Sigmoid colon (tissue), 7 donors: ENCODE data around the gene PTRH1. TPM values are rescaled to one million over a fixed set of nuclear protein-coding genes. Genes with fewer than 3 reads are reported as not detected.

Experiments
- DNase-seq: peaks from one replicate; pipeline ENCODE4 v3.0.0-alpha.2; 2019
- H3K27ac ChIP-seq, 4 donors: fragments of 200-600 bp; sonication (generic); one replicate each; pipeline ENCODE4 v1.5.1; 2016 to 2019; ENCODE audit warnings: mild to moderate bottlenecking in 1 of 4
- H3K27me3 ChIP-seq, 3 donors: fragments of 200-600 bp; sonication (generic); one replicate each; pipeline ENCODE4 v1.5.1; 2019; ENCODE audit warnings: mild to moderate bottlenecking in 1 of 3
- H3K36me3 ChIP-seq, 4 donors: fragments of 200-600 bp; sonication (generic); one replicate each; pipeline ENCODE4 v1.5.1; 2016 to 2019
- H3K4me1 ChIP-seq, 4 donors: fragments of 200-600 bp; sonication (generic); one replicate each; pipeline ENCODE4 v1.5.1; 2017 to 2019
- H3K4me3 ChIP-seq, 4 donors: fragments of 200-600 bp; sonication (generic); one replicate each; pipeline ENCODE4 v1.5.1; 2017 to 2019; ENCODE audit warnings: mild to moderate bottlenecking in 2 of 4, moderate library complexity in 1 of 4
- H3K9me3 ChIP-seq, 4 donors: fragments of 200-600 bp in 3 of 4; sonication (generic) in 3 of 4; one replicate each; pipeline versions ENCODE4 v1.5.1 to v1.6.1; 2013 to 2019
- EP300 ChIP-seq, 4 donors: sonication (generic); formaldehyde crosslinking; IDR thresholded peaks; one replicate each; pipeline ENCODE4 v1.6.1; 2017; ENCODE audit warnings: antibody characterized with exemption in 4 of 4
- POLR2A ChIP-seq, 2 donors: fragments of 450-650 bp; IDR thresholded peaks; one replicate each; pipeline ENCODE4 v1.6.1; 2016; ENCODE audit warnings: antibody characterized with exemption in 2 of 2, mild to moderate bottlenecking in 2 of 2, moderate library complexity in 2 of 2
- POLR2AphosphoS5 ChIP-seq, 4 donors: sonication (generic); formaldehyde crosslinking; IDR thresholded peaks; one replicate each; pipeline ENCODE4 v1.6.1; 2017; ENCODE audit warnings: antibody characterized with exemption in 4 of 4
- WGBS, 2 donors: extraction: QIAGEN DNeasy Blood & Tissue Kit; methylation state at CpG; one replicate each; pipeline ENCODE4 v1.1.7; 2013; 5-methylcytosine and 5-hydroxymethylcytosine counted together
- intact Hi-C: fragments of 100-400 bp; cut with DNase I; formaldehyde crosslinking; loops from one replicate; pipeline ENCODE4 v1.15.1; 2023
- polyA plus RNA-seq, 3 donors: library from polyadenylated mRNA; stranded (reverse); fragments of 200-250 nt; gene quantifications; one replicate each; pipeline ENCODE4 v1.2.3, GENCODE V29; 2013
- total RNA-seq, 4 donors: library from RNA; depleted of rRNA; stranded (reverse); fragments of >200 nt; gene quantifications; one replicate each; pipeline ENCODE4 v1.1.0, GENCODE V29; 2016
- TF ChIP-seq, protein P1 (sequence below), 4 experiments: fragments of 450-650 bp in 3 of 4; fragments of 200-600 bp in 1 of 4; IDR thresholded peaks; one replicate each; pipeline ENCODE4 v1.5.1; 2016 to 2019; ENCODE audit warnings: antibody characterized with exemption in 4 of 4, mild to moderate bottlenecking in 3 of 4, moderate library complexity in 2 of 4
- donor health status: healthy with polysubstance abuse.
- donor health status: Bipolar disorder and iron deficiency.
- donor health status: healthy.

PTRH1 gene
- total and polyA plus RNA-seq, 7 donors = 8.9 to 25.8 (median 16.3) TPM

DNA sequence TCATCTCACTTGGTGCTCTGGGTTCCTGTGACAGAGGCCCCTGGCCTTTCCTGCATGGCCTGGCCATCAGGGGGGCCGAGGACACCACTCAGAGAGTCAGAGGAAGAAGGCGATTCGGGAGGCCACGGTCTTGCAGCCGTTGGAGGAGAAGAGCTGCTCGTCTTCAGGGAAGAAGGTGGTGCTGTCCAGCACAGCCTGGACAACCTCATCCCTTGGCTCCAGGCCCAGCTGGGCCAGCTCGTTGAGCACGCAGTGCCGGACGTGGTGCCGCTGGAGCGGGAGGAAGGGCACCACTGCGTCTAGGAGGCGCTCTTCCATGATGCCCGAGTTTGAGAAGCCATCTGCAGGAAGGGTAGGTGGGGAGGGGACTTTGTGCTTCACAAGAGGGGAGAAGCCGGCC is 16.5 kb upstream of the PTRH1 start:
- H3K4me3 ChIP-seq = no peak overlapping the region
- WGBS, 2 donors = 87% methylated on average over 16 of the region's 16 CpGs
- H3K4me1 ChIP-seq = peaks cover 0 to 27% (median 16%) of the 10 kb centered on the region in 4 donors
- peaks cover 0 to 17% (median 4%) of the 10 kb centered on the region in 4 donors for H3K36me3 ChIP-seq
- no peaks in the 10 kb centered on the region for H3K9me3 ChIP-seq
- DNase-seq = peak; percentile 80
- H3K27ac ChIP-seq = peak overlapping the region in 2 of 4 donors; percentile 13 to 19
- TF ChIP-seq, protein P1, sequence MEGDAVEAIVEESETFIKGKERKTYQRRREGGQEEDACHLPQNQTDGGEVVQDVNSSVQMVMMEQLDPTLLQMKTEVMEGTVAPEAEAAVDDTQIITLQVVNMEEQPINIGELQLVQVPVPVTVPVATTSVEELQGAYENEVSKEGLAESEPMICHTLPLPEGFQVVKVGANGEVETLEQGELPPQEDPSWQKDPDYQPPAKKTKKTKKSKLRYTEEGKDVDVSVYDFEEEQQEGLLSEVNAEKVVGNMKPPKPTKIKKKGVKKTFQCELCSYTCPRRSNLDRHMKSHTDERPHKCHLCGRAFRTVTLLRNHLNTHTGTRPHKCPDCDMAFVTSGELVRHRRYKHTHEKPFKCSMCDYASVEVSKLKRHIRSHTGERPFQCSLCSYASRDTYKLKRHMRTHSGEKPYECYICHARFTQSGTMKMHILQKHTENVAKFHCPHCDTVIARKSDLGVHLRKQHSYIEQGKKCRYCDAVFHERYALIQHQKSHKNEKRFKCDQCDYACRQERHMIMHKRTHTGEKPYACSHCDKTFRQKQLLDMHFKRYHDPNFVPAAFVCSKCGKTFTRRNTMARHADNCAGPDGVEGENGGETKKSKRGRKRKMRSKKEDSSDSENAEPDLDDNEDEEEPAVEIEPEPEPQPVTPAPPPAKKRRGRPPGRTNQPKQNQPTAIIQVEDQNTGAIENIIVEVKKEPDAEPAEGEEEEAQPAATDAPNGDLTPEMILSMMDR (IDR thresholded peaks at IDR 0.05) = no peak
- TF ChIP-seq POLR2AphosphoS5 (IDR thresholded peaks at IDR 0.05) (peak; percentile 13 to 80 (median 50)), EP300 (IDR thresholded peaks at IDR 0.05) (no peak)
- intact Hi-C loops = loop anchor here (5.0 kb wide), 2 partner anchors 120 to 230 kb away; partner anchors contain the start of gene STXBP1
- H3K27me3 ChIP-seq = no peaks in the 10 kb centered on the region

DNA sequence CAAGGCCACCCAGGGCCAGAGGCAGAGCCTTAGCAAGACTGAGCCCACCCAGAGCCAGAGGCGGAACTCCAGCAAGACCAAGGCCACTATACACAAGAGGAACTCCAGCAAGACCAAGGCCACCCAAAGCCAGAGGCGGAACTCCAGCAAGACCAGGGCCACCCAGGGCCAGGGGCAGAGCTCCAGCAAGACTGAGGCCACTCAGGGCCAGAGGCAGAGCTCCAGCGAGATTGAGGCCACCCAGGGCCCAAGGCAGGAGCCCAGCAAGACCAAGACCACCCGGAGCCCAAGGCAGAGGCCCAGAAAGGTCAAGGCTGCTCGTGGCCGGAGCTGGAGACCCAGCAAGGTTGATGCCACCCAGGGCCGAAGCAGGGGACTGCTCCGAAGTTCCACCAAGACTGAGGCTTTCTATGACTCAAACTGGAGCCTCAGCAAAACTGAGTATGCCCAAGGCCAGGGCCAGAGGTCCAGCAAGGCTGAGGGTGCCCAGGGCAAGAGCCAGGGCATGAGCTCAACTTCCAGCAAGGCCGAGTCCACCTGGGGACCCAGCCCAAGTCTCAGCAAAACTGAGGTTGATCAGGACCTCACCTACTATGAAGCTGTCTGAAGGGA is 15.4 kb upstream of the PTRH1 start:
- Histone ChIP-seq H3K36me3 (peaks cover 0 to 17% (median 4%) of the 10 kb centered on the region in 4 donors), H3K4me3 (no peak overlapping the region), H3K27ac (no peak overlapping the region), H3K27me3 (no peaks in the 10 kb centered on the region), H3K4me1 (peaks cover 0 to 27% (median 16%) of the 10 kb centered on the region in 4 donors), H3K9me3 (no peaks in the 10 kb centered on the region)
- WGBS, 2 donors = 90% methylated on average over 9 of the region's 9 CpGs
- intact Hi-C loops = loop anchor here (5.0 kb wide), 2 partner anchors 119 to 229 kb away; partner anchors contain the start of gene STXBP1
- DNase-seq = no peak
- no peak for TF ChIP-seq EP300 (IDR thresholded peaks at IDR 0.05)

DNA sequence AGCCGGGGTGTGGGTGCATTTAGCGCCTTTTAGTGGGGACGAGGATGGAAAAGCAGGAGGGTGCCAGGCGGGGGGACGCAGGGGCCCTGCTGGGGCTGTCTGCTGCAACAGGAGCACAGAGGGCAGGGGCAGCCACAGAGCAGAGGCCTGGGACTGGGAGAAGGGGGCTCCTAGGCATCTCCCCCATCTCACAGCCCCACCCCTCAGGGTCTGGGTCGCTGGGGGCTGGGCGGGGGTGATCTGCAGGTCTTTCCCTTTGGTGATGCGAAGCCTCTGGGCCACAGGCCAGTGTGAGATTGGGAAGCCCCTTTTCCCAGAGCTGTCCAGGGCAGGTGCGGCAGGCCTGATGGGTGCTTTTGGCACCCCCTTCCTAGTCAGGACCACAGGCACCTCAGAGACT is 14.8 kb upstream of the PTRH1 start:
- Histone ChIP-seq H3K36me3 (peaks cover 0 to 17% (median 4%) of the 10 kb centered on the region in 4 donors), H3K27ac (no peak overlapping the region), H3K4me1 (peaks cover 0 to 22% (median 13%) of the 10 kb centered on the region in 4 donors), H3K27me3 (no peaks in the 10 kb centered on the region), H3K4me3 (no peak overlapping the region), H3K9me3 (no peaks in the 10 kb centered on the region)
- TF ChIP-seq POLR2A (IDR thresholded peaks at IDR 0.05) (no peak), EP300 (IDR thresholded peaks at IDR 0.05) (no peak), POLR2AphosphoS5 (IDR thresholded peaks at IDR 0.05) (no peak)
- TF ChIP-seq, protein P1 (IDR thresholded peaks at IDR 0.05) = no peak
- WGBS, 2 donors = 91 to 92% methylated on average over 9 of the region's 9 CpGs
- intact Hi-C loops = loop anchor here (5.0 kb wide), 2 partner anchors 118 to 228 kb away; partner anchors contain the start of gene STXBP1
- DNase-seq = no peak

DNA sequence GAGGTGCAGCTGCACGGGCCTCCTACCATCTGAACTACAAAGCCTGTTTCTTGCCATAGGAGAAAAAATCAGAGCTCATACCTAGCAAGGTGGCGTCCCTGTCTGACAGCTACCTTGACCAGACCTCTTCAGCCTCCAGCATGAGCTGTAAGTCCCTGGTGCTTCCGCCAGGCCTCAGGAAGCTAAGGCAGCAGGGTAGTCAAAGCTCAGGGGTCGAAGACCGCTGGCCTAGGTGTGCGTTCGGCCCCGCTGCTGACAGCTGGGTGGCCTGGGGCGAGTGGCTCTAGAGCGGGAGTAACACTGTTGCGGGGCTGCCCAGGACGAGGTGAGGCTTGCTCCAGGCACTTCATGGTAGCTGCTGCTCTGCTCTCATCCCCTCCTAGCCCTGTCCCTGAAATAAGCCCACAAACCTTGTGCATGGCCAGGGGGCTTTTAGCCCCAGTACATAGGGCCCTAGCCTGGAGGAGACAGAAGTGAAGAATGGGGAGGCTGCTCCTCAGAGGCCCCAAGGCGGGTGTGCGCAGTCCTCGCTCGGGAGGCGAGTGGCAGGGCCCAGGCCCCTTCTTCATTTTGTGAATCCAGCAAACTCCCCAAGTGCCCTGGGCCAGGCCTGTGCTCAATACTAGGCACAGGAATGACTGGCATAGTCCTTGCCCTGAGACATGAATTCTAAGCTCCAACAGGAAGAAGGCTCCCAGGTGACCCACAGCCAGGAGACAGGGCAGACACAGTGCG is 14.2 kb upstream of the PTRH1 start:
- no peak overlapping the region for H3K27ac ChIP-seq
- no peaks in the 10 kb centered on the region for H3K9me3 ChIP-seq
- no peak for DNase-seq
- intact Hi-C loops = loop anchor here (5.0 kb wide), 2 partner anchors 117 to 227 kb away; partner anchors contain the start of gene STXBP1
- H3K4me1 ChIP-seq = peaks cover 0 to 23% (median 15%) of the 10 kb centered on the region in 4 donors
- TF ChIP-seq EP300 (IDR thresholded peaks at IDR 0.05) (no peak), POLR2AphosphoS5 (IDR thresholded peaks at IDR 0.05) (no peak), POLR2A (IDR thresholded peaks at IDR 0.05) (no peak)
- TF ChIP-seq, protein P1 (IDR thresholded peaks at IDR 0.05) = no peak
- H3K27me3 ChIP-seq = peaks cover 0 to 3% (median 0%) of the 10 kb centered on the region in 3 donors
- H3K36me3 ChIP-seq = peaks cover 0 to 17% (median 4%) of the 10 kb centered on the region in 4 donors
- no peak overlapping the region for H3K4me3 ChIP-seq
- WGBS, 2 donors = 90% methylated on average over 18 of the region's 18 CpGs

DNA sequence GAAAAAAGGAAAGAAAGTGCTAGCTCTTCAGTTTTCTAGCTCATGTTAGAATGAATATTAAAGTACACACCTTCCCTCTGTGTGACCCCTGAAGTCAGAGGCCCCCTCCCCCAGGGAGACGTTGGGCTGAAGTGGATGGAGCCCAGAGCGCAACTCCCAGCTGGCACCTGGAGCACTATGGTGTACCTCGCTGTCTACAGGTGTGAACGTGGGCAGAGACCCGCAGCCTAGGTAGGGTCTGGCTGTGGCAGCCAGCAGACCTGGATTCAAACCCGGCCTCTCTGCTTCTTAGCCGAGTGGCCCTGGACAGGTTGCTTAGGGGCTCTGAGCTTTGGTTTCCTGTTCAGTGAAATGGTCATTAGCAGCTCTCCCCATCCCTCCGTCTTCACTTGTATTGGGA is 13.3 kb upstream of the PTRH1 start:
- peaks cover 0 to 22% (median 14%) of the 10 kb centered on the region in 4 donors for H3K4me1 ChIP-seq
- H3K4me3 ChIP-seq = no peak overlapping the region
- peaks cover 0 to 6% (median 0%) of the 10 kb centered on the region in 3 donors for H3K27me3 ChIP-seq
- no peak overlapping the region for H3K27ac ChIP-seq
- no peaks in the 10 kb centered on the region for H3K9me3 ChIP-seq
- peaks cover 0 to 17% (median 4%) of the 10 kb centered on the region in 4 donors for H3K36me3 ChIP-seq
- DNase-seq = no peak
- 91 to 93% methylated on average over 8 of the region's 8 CpGs for WGBS, 2 donors
- TF ChIP-seq POLR2A (IDR thresholded peaks at IDR 0.05) (no peak), POLR2AphosphoS5 (IDR thresholded peaks at IDR 0.05) (no peak), EP300 (IDR thresholded peaks at IDR 0.05) (no peak)
- TF ChIP-seq, protein P1 (IDR thresholded peaks at IDR 0.05) = no peak
- intact Hi-C loops = no loop called here
